ENCODE results near the gene SUMF1. TPM values are rescaled to one million over a fixed set of nuclear protein-coding genes. Genes with fewer than 3 reads are reported as not detected.

Gene SUMF1
- total RNA-seq, 1 donor = 41.9 TPM

DNA sequence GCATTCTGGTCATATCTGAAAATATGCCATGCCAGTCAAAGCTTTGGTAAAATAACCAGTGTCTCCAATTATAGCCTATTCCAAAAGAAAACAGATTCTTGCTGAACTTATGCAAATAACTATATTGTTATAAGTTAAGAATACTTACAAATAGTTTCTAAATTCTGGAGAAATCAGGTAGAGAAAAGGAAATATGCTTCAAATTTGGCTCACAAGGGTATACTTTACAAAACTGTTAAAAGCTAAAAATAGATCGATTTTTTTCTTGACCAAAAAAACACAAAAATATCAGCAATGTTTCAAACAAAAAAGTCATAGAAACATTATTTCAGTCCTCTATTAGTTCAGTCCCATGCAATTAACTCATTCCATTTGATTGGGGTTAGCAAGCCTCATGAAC, 140.2 kb downstream of the SUMF1 start:
- H3K4me3 ChIP-seq (ENCODE audit: low read depth, low read length) = no peak overlapping the region
- DNase-seq (ENCODE audit: low read depth) = no peak
- TF ChIP-seq, protein P1, sequence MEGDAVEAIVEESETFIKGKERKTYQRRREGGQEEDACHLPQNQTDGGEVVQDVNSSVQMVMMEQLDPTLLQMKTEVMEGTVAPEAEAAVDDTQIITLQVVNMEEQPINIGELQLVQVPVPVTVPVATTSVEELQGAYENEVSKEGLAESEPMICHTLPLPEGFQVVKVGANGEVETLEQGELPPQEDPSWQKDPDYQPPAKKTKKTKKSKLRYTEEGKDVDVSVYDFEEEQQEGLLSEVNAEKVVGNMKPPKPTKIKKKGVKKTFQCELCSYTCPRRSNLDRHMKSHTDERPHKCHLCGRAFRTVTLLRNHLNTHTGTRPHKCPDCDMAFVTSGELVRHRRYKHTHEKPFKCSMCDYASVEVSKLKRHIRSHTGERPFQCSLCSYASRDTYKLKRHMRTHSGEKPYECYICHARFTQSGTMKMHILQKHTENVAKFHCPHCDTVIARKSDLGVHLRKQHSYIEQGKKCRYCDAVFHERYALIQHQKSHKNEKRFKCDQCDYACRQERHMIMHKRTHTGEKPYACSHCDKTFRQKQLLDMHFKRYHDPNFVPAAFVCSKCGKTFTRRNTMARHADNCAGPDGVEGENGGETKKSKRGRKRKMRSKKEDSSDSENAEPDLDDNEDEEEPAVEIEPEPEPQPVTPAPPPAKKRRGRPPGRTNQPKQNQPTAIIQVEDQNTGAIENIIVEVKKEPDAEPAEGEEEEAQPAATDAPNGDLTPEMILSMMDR (IDR thresholded peaks at IDR 0.05; ENCODE audit: insufficient read depth, low read depth, low read length) = no peak

DNA sequence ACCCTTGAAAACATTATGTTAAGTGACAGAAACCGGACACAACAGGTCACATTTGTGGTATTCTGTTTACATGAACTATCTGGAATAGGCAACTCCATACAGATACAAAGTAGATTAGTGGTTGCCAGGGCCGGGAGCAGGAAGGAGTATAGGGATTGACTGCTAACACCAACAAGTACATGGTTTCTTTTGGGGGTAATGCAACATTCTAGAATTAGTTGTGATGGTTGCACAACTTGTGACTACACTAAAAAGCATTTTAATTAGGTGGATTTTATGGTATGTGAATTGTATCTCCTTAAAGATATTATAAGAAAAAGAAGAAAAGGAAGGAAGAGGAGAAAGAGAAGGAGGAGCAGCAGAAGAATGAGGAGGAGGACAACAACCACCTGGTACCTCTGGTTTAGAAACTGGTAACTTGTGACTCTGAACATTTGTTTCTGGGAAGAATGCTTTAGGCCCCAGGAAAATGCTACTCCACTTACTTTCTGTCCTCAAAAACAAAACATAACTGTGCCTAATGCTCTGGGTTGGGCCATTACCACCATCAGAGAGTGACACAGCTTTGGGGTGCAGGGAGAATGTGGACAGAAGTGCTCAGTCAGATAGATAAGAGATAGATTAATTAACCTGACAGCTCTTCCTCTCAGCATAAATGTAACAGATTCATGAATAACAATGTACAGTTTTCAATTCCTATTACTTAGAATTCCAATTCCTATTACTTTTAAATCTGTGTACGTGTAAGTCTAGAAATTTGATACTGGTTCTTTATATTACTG, 143.6 kb downstream of the SUMF1 start:
- TF ChIP-seq, protein P1 (IDR thresholded peaks at IDR 0.05; ENCODE audit: insufficient read depth, low read depth, low read length) = no peak
- DNase-seq (ENCODE audit: low read depth) = no peak

DNA sequence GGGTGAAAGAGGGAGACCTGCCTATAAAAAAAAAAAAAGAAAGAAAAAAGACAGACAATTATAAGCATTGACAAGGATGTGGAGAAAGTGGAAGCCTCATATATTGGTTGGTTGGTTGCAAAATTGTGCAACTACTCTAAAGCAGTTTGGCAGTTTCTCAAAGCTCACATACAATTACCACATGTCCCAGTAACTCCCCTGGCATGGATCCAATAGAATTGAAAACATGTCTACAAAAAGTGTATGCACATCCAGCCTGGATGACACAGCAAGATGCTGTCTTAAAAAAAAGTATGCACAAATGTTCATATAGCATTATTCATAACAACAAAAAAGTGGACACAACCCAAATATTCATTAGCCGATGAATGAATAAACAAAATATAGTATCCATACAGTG, 144.4 kb downstream of the SUMF1 start:
- H3K4me3 ChIP-seq (ENCODE audit: low read depth, low read length) = no peak overlapping the region
- TF ChIP-seq, protein P1 (IDR thresholded peaks at IDR 0.05; ENCODE audit: insufficient read depth, low read depth, low read length) = no peak
- DNase-seq (ENCODE audit: low read depth) = peak; percentile 89

More for the DNA sequence above, 143.6 kb downstream of the SUMF1 start:
- no peak overlapping the region for H3K4me3 ChIP-seq (ENCODE audit: low read depth, low read length)

DNA sequence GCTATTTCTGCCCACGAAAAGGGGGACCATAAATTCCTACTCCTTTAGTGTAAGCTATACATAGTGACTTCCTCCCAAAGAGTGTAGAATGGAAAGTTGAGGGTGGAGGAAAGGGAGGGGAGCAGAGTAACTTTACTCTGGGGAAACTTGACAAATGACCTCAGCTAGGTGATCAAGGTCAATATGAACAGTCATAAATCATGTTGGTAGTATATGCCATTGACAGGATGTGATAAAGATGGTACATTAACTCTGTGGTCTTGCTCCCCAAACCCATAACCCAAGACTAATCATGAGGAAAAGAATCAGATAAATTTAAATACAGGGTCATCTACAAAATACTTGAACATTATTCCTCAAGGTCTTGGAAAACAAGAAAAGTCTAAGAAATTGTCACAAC, 145.3 kb downstream of the SUMF1 start:
- TF ChIP-seq, protein P1 (IDR thresholded peaks at IDR 0.05; ENCODE audit: insufficient read depth, low read depth, low read length) = no peak
- DNase-seq (ENCODE audit: low read depth) = no peak
- no peak overlapping the region for H3K4me3 ChIP-seq (ENCODE audit: low read depth, low read length)

DNA sequence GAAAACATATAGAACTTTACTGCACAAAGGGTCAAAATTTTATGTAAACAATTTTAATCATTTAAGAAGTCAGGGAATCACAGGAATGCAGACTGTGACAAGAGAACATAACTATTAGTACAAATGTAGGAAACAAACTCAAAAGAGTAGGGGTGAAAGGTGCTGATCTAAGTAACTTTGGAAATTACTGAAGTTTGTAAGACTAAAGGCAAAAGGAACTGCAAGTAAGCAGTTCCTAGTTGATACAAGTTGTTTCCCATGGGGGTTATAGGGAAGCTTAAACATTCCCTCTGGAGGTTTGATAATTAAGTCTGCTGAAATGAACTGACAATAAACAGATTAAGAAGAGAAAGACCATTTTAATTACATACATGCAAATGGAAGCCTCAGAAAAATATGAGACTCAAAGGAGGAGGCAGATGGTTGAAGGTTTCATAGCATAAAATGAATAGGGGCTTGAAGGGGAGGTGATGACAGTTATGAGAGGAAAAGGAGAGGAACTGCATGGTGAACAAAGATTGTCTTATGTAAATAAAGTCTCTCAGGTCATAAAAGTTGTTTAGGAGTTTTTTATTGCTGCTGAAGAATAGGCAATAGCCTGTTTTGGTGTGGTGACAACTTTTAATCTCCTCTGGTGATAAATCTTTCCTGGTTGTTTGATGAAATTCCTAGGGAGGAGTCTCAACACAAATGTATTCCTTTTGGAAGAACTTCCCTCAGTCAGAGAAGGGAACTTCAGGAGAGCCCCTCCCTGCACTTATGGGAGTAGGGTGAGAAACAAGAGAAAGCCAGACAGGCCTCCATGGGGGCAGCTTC, 146.8 kb downstream of the SUMF1 start:
- peak; percentile 85 for DNase-seq (ENCODE audit: low read depth)
- TF ChIP-seq, protein P1 (IDR thresholded peaks at IDR 0.05; ENCODE audit: insufficient read depth, low read depth, low read length) = no peak
- no peak overlapping the region for H3K4me3 ChIP-seq (ENCODE audit: low read depth, low read length)

DNA sequence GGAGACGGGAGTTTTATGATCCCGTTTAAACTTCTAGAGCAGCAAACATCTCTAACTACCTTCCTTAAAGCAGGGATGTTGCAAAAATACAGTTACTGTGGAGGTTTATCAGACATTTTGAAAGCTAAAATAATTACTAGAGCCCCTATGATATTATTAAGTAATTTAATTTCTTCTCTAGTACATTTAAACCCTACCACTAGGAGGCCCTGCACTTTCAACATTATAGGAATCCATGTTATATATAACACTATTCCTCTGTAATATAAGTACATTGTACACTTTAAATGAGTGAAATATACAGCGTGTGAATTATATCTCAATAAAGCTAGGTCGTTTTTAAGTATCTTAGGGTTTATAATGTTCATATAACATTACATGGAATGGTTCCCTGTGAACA, 152.4 kb downstream of the SUMF1 start:
- TF ChIP-seq, protein P1 (IDR thresholded peaks at IDR 0.05; ENCODE audit: insufficient read depth, low read depth, low read length) = peak; percentile 46
- DNase-seq (ENCODE audit: low read depth) = no peak
- no peak overlapping the region for H3K4me3 ChIP-seq (ENCODE audit: low read depth, low read length)

Data from fibroblast of villous mesenchyme (primary cell).